OCI-LY1 (cell line): ENCODE results near the gene VPS41.

Experiments used
- H2AFZ ChIP-seq: fragments of 200-600 bp; sonication (generic), shearing (Covaris generic); 2 replicates; pipeline ENCODE4 v1.6.0; 2014; ENCODE audit warnings: antibody characterized with exemption, mild to moderate bottlenecking, low read length
- H3F3A ChIP-seq: fragments of 200-600 bp; sonication (generic), shearing (Covaris generic); 2 replicates; pipeline ENCODE4 v1.6.0; 2014; ENCODE audit warnings: mild to moderate bottlenecking, antibody characterized with exemption, low read length, moderate library complexity; ENCODE audit not compliant: insufficient read depth
- H3K27ac ChIP-seq: fragments of 200-600 bp; sonication (generic); 2 replicates; pipeline ENCODE4 v1.5.1; 2014; ENCODE audit warnings: low read length, mixed run types, mild to moderate bottlenecking, low read depth; ENCODE audit not compliant: poor library complexity, severe bottlenecking
- H3K27me3 ChIP-seq: fragments of 200-600 bp; sonication (generic); 2 replicates; pipeline ENCODE4 v1.6.0; 2014; ENCODE audit warnings: antibody characterized with exemption, mild to moderate bottlenecking, low read length, moderate library complexity; ENCODE audit not compliant: insufficient read depth
- H3K36me3 ChIP-seq: fragments of 200-600 bp; sonication (generic); 2 replicates; pipeline ENCODE4 v1.6.1; 2014; ENCODE audit warnings: mild to moderate bottlenecking, antibody characterized with exemption, low read length, moderate library complexity, mixed read lengths; ENCODE audit not compliant: insufficient read depth
- H3K4me1 ChIP-seq: fragments of 200-600 bp; sonication (generic); 2 replicates; pipeline ENCODE4 v1.5.1; 2014; ENCODE audit warnings: mild to moderate bottlenecking, low read length, moderate library complexity; ENCODE audit not compliant: insufficient read depth, severe bottlenecking
- H3K4me2 ChIP-seq: fragments of 200-600 bp; sonication (generic), shearing (Covaris generic); 2 replicates; pipeline ENCODE4 v1.6.1; 2014; ENCODE audit warnings: low read length
- H3K4me3 ChIP-seq: fragments of 200-600 bp; sonication (generic); 2 replicates; pipeline ENCODE4 v1.5.1; 2014; ENCODE audit warnings: low read length, low read depth, mild to moderate bottlenecking, mixed read lengths; ENCODE audit not compliant: poor library complexity, severe bottlenecking
- H3K79me2 ChIP-seq: fragments of 200-600 bp; shearing (Covaris generic); 2 replicates; pipeline ENCODE4 v1.6.1; 2016; ENCODE audit warnings: mixed run types, low read length, mixed read lengths; ENCODE audit not compliant: insufficient read depth
- H3K9ac ChIP-seq: fragments of 200-600 bp; sonication (generic), shearing (Covaris generic); 2 replicates; pipeline ENCODE4 v1.6.1; 2014; ENCODE audit warnings: mild to moderate bottlenecking, low read length, mixed read lengths
- H3K9me2 ChIP-seq: fragments of 200-600 bp; sonication (generic), shearing (Covaris generic); 2 replicates; pipeline ENCODE4 v1.6.1; 2014; ENCODE audit warnings: low read depth, mild to moderate bottlenecking, low read length, mixed read lengths
- H3K9me3 ChIP-seq: fragments of 200-600 bp; shearing (Covaris generic); 2 replicates; pipeline ENCODE4 v1.6.1; 2014; ENCODE audit warnings: low read length, mixed read lengths
- H4K20me1 ChIP-seq: fragments of 200-600 bp; sonication (generic), shearing (Covaris generic); 2 replicates; pipeline ENCODE4 v1.6.0; 2016; ENCODE audit warnings: mild to moderate bottlenecking, low read length; ENCODE audit not compliant: insufficient read depth
- EZH2 ChIP-seq: fragments of 200-600 bp; sonication (generic), shearing (Covaris generic); IDR thresholded peaks from 2 replicates; pipeline ENCODE4 v1.8.0; 2017; ENCODE audit warnings: borderline replicate concordance, mixed run types, mild to moderate bottlenecking, antibody characterized with exemption, low read length, moderate library complexity, mixed read lengths
- TF ChIP-seq, protein P1 (sequence below): fragments of 200-600 bp; sonication (generic), shearing (Covaris generic); IDR thresholded peaks from 2 replicates; pipeline ENCODE4 v1.5.1; 2017; ENCODE audit warnings: mild to moderate bottlenecking, antibody characterized with exemption, low read length, moderate library complexity, mixed read lengths

VPS41 gene

DNA sequence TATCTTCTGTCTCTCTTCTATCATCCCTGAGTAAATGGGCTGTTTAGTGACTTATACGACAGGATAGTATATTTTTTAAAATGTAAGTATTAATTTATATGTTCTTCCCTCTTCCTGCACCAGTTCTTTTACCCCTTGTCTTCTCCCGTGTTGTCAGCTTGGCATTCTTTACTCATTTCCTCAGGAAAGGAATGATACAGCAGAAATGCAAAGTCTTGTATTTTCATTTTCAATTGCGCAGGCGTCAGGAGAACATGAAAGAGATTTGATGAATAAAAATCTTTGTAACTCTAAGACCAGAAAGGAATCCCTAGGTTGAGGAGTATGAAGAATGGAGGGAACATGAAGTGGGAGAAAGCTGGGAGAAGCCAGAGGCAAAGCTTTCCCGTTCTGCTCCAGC lies 18.8 kb upstream of the VPS41 start:
- Histone ChIP-seq H3K9ac (no peak overlapping the region), H2AFZ (no peak overlapping the region), H3K4me1 (no peaks in the 10 kb centered on the region), H3K27ac (no peak overlapping the region), H3K27me3 (no peaks in the 10 kb centered on the region), H3K79me2 (no peaks in the 10 kb centered on the region), H3F3A (no peaks in the 10 kb centered on the region), H3K9me2 (no peaks in the 10 kb centered on the region), H4K20me1 (no peaks in the 10 kb centered on the region), H3K36me3 (no peaks in the 10 kb centered on the region), H3K9me3 (no peaks in the 10 kb centered on the region), H3K4me3 (no peak overlapping the region), H3K4me2 (no peak overlapping the region)
- no peak for TF ChIP-seq EZH2

DNA sequence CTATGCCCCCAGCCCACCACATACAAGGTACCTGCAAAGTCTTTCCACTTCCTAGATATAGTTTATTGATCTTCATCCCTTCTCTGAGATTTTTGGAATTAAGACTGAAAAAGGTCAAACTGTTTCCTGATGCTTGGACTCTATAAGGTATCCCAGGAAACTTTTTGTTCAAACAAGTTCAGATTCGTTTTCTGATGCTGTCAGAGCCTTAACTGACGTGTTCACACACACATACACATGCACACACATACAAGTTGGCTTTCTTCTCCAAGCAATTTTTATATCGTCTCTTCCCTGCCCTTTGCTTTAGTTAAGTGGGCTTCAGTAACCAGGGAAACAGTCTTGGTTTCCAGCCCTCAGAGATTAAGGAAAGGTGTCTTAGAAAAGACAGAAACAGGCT lies 11.7 kb upstream of the VPS41 start:
- H3K9me2 ChIP-seq: no peaks in the 10 kb centered on the region
- no peak overlapping the region for H3K4me3 ChIP-seq
- no peak for TF ChIP-seq EZH2
- TF ChIP-seq, protein P1, sequence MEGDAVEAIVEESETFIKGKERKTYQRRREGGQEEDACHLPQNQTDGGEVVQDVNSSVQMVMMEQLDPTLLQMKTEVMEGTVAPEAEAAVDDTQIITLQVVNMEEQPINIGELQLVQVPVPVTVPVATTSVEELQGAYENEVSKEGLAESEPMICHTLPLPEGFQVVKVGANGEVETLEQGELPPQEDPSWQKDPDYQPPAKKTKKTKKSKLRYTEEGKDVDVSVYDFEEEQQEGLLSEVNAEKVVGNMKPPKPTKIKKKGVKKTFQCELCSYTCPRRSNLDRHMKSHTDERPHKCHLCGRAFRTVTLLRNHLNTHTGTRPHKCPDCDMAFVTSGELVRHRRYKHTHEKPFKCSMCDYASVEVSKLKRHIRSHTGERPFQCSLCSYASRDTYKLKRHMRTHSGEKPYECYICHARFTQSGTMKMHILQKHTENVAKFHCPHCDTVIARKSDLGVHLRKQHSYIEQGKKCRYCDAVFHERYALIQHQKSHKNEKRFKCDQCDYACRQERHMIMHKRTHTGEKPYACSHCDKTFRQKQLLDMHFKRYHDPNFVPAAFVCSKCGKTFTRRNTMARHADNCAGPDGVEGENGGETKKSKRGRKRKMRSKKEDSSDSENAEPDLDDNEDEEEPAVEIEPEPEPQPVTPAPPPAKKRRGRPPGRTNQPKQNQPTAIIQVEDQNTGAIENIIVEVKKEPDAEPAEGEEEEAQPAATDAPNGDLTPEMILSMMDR: no peak
- 0 out of 2 replicates have a peak, but pooled peaks cover 4% of the 10 kb centered on the region for H3K27me3 ChIP-seq
- H3F3A ChIP-seq: no peaks in the 10 kb centered on the region
- H3K9ac ChIP-seq: no peak overlapping the region
- H3K4me1 ChIP-seq: no peaks in the 10 kb centered on the region
- H3K36me3 ChIP-seq: no peaks in the 10 kb centered on the region
- H3K79me2 ChIP-seq: no peaks in the 10 kb centered on the region
- H3K9me3 ChIP-seq: no peaks in the 10 kb centered on the region
- H3K27ac ChIP-seq: no peak overlapping the region
- H4K20me1 ChIP-seq: no peaks in the 10 kb centered on the region
- H3K4me2 ChIP-seq: no peak overlapping the region
- H2AFZ ChIP-seq: no peak overlapping the region

DNA sequence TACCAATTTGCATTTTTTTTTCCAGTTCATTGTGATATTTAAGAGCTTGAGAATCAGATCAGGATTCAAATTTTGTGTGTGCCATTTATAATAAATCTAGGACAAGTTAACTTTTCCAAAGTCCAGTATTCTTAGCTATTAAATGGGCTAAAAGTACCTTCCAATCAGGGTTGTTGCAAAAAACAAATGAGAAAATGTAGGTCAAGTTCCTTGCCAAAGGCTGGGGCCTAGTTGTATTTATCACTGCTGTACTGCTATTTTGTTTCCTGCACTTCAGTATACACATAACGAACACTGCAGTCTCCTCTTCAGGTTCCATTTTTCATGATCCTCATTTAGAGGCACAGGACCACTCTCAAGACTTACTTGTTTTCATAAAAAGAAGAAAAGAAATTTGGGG lies 7.4 kb upstream of the VPS41 start:
- H3K27me3 ChIP-seq: 0 out of 2 replicates have a peak, but pooled peaks cover 4% of the 10 kb centered on the region
- TF ChIP-seq, protein P1: no peak
- TF ChIP-seq EZH2: no peak
- no peaks in the 10 kb centered on the region for H3K36me3 ChIP-seq
- H3K27ac ChIP-seq: no peak overlapping the region
- H4K20me1 ChIP-seq: no peaks in the 10 kb centered on the region
- H3K9me3 ChIP-seq: no peaks in the 10 kb centered on the region
- no peaks in the 10 kb centered on the region for H3F3A ChIP-seq
- H3K9me2 ChIP-seq: no peaks in the 10 kb centered on the region
- H3K9ac ChIP-seq: no peak overlapping the region
- H3K4me2 ChIP-seq: no peak overlapping the region
- H3K4me3 ChIP-seq: no peak overlapping the region
- H3K79me2 ChIP-seq: no peaks in the 10 kb centered on the region
- no peaks in the 10 kb centered on the region for H3K4me1 ChIP-seq
- H2AFZ ChIP-seq: no peak overlapping the region

DNA sequence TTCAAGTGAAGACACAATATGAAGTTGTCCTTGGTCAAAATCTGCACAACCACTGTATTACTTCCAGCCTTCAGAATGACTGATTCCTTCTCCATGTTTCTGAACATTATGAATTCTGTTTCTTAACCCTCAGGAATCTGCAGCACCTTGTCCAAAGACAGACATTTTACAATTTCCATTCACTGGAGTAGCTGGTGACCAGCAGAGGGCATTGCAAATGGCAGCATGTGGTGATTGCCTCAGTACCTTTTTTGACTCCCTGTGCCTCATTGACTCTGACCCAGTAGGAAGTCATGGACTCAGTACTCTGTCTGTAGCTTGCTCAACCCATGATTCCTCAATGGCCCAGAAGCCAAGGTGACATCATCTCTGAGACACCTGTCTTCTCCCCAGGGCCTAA lies 879 bp upstream of the VPS41 start:
- Histone ChIP-seq H3K27ac (no peak overlapping the region), H3K9me3 (no peaks in the 10 kb centered on the region), H3K9ac (no peak overlapping the region), H2AFZ (no peak overlapping the region), H3K4me2 (no peak overlapping the region), H3K27me3 (no peaks in the 10 kb centered on the region), H3K4me1 (peaks cover 33% of the 10 kb centered on the region), H3K36me3 (no peaks in the 10 kb centered on the region), H3K79me2 (peaks cover 22% of the 10 kb centered on the region), H3F3A (no peaks in the 10 kb centered on the region), H4K20me1 (no peaks in the 10 kb centered on the region), H3K4me3 (no peak overlapping the region), H3K9me2 (no peaks in the 10 kb centered on the region)
- TF ChIP-seq EZH2: no peak
- TF ChIP-seq, protein P1: peak; percentile 33; the same call in 1 of the 2 replicates
